NCI-H524 (cell line): Measurements from ENCODE around the gene OPCML.

Experiments
- DNase-seq, 2 experiments: peaks; one replicate each; lab custom pipeline; 2025; lab: John Stamatoyannopoulos, UW

The OPCML gene

DNA sequence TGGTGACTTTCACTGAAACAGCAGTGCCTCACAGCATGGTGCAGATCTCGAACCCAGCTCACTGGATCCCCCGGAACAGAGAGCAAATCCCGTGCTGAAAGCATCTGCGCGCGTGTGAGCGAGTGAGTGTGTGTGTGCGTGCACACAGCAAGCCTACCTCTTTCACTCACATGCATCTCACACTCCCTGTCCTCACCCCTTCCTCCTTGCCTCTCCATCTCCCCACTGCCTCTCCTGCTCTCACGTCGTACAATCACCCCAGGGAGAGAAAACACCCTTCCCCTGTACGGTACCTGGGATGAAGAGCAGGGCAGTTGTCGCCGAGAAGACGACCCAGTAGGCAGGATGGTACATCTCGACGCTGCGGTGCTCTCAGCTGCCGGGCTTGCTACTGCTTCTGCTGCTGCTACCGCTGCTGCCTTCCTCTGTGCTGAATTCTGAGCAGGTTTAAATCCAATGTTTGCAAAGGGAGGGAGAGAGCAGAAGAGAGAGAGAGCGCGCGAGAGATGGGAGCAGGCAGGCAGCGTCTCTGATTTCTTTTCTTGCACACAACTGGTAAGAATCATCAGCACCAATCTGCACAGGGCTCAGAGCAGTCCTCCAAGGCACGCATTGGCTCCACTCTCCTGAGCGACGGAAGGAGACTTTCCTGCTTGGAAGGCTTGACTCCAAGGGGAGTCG lies at the start of gene OPCML:
OPCML (minus strand) TSS at position 531 of the 681 bp plus-strand sequence.
- DNase-seq: peak in 1 of 2 experiments; percentile 9

DNA sequence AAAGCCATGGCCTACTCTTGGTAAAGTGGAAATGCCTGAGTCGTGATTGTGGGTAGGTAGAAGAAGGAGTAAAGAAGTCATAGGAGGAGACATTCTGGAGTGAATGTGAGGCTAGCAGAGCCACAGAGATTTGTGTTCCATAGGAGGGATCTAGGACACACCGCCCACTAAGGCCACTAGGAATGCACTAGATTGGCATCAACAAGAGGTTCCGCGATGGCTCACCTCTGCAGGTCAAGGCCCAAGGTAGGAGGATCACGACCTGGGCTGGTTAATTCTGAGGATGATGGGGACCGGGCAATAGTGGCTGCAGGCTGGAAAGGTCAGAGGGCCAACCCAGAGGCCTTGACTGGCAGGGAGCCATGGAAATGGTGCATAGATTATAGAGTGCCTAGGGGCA lies 48.8 kb upstream of the OPCML start:
- no peak for DNase-seq

DNA sequence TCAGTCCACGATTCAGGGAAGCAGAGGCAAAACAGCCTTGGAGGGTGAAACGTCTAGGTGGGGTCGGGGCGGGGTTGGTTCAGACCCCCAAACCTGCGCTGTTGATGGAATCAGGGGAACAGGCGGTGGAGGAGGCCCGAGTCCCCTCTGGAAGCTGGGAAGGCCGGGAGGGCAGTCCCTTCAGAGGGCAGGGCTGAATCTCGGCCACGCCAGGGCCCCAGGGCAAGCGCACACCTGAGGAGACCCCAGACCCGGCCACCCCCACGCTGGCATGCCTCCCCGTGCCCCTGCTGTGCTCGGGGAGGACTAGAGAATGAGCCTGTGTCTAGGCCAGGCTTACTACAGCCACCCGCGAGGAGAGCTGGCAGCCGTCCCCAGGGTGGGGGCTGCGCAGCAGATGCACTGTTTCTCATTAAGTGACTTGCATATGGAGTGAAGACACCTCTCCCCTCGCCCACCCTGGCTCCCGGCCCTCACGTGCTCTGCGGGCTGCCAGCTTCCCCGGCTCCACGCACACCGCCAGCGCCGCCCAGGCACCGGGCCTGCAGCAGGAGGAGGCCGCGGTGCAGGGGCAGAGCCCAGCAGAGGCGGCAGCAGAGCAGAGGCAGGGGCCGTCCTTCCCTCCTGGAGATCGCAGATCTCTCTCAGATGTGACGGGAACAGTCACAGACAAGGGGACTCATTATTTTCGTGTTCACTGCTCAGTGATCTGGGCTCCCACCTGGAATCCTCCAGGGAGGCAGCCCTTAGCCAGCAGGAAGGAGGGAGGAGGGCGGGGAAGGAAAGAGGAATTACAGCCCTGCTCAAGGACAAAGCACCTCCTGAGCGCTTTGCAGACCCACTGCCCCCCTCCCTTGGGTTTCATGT lies 47.1 kb upstream of the OPCML start:
- DNase-seq: peak in 1 of 2 experiments; percentile 17

DNA sequence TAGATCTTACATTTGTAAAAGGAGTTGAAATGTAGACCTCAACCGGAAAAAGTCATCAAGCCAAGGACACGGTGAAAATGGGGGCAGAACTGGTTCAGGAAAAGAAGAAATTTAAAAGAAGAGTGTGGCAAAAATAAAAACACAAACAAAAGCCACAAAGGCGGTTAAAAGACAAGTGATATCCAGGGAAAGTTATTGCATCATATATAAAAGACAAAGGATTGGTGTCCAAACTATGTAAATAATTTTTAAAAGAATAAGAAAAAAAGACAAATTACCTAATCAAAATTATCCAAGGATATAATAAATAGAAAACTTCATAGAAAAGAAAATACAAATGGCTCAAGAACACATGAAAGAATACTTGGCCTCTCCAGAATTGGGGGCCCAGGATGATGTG lies 45.1 kb upstream of the OPCML start:
- no peak for DNase-seq

DNA sequence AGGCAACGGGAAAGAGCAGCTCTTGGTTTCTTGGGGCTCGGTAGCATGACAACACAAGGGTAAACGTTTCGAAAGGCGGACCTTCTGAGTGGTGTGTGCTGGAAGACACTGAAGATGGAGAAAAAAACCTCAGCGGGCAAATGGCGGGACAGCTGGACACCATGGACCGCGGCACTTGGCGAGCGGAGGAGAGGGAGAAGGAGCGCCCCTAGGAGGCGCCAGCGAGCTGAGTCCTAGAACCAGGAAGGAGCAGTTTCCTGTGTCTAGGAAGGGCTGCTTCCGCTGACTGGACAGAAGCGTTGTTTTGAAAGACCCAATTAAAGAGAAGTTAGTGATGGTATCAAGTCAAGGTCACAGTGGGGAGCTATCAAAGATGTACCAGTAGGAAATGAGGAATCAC lies 44.0 kb upstream of the OPCML start:
- no peak for DNase-seq

DNA sequence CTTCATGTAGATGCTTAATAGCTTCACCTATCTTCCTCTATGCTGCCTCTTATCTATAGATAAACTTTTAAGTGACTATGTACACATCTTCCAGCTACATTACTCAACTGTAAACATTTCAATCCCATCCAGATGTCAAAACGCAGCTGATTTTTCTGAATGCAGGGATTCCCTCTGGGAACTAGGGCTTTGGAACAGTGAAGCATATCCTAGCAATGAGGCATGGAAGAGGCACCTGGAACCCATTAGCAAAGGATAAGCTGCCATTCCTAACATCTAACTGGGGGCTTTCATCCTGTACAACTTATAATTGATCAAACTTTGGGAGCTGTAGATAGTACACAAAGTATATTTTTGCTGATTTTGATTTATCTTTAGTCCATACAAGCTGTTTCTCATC lies 40.8 kb upstream of the OPCML start:
- DNase-seq: no peak

DNA sequence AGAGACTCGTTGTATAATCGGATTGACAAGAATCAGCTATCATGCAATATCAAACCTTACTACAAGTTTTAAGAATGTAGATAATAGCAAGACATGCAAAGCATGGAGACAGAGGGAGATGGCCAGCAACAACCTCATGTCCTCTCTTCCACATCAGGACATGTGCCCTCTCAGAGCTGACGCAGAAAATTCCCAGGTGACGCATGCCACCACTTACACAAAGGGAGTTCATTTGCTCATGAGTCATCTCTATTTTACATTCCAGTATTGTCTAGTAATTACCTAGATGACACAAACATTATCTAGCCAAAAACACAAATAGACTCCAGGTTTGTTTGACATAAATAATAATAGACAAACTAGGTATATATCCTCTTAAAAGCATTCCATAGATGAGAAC lies 38.1 kb upstream of the OPCML start:
- DNase-seq: no peak

DNA sequence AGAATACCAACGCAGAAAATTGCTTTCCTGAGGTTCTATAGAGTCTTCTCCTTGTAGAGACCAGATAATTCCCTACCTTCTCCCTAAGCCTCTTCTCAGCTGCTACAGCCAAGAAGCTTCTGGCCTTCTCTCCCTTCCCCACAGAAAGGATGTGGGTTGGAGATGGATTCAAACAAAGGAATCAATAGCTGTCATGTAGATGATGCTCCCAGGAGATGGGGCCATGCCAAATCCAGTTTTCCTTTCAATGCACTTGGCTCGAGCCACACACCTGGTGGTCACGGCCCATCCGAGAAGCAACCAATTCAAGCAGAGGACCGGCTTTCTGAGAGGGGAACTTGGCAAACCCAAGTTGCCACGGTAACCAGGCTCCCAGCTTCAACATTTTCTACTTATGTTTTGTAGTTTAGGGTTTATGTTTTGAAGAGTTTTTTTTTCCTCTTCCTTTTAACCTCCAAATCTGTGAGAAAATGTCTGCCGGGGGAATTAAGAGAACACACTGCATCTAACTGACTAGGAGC lies 31.3 kb upstream of the OPCML start:
- DNase-seq: no peak

DNA sequence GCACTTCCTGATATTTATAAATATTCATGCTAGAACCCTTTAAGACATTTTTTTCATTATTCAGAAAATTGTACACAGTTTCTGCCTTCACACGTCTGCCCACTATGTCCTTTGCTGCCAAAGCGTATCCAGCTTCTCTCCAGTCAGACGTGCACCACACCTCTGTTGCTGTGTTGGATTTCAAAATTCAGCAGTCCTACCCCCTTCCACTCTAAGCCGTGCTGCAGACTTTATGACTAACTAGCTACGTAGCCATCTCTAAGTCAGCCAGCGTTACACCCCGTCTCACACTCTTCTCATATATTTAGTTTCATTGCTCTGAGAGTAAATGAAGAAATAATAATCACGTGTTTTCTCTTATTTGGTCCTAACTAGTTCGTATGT lies 28.2 kb upstream of the OPCML start:
- no peak for DNase-seq

DNA sequence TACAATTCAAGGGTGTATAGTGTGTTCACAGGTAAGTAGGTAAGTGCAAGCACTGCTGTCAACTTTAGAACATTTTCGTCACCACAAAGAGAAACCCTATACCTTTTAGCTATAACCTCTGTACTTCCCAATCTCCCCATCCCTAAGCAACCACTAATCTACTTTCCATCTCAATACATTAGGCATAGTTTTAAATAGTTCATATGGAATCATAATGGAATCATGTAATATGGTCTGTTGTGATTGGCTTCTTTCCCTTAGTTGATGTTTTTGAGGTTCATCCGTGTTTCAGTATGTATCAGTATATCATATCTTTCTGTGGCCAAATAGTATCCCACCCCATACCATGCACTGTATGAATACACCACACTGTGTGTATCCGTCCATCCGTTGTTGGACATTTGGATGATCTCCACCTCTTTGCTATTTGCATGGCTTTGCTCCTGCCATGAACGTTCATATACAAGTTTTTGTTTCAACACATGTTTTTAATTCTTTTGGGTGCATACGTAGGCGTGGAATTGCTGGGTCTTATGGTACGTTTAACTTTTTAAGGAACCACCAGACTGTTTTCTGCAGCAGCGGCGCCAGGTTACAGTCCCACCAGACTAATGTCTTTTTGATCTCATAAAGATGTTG lies 27.7 kb upstream of the OPCML start:
- no peak for DNase-seq

DNA sequence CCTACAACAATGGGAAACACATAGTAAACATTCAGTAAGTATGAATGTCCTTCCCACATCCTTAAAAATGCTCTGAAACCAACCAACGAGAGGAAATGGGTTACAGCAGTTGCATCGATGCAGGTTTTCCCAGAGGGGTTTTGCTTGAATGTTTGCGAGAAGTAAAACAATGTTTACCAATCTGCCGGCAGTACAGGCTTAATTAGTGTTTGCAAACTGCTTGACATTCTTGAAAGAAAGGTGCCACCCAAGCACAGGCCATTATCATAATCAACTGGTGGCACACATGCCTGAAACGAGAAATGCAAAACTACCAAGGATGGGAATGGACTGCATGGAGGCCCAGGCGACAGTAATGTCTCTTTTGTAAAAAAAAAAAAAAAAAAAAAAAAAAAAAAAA lies 27.1 kb upstream of the OPCML start:
- DNase-seq: no peak

DNA sequence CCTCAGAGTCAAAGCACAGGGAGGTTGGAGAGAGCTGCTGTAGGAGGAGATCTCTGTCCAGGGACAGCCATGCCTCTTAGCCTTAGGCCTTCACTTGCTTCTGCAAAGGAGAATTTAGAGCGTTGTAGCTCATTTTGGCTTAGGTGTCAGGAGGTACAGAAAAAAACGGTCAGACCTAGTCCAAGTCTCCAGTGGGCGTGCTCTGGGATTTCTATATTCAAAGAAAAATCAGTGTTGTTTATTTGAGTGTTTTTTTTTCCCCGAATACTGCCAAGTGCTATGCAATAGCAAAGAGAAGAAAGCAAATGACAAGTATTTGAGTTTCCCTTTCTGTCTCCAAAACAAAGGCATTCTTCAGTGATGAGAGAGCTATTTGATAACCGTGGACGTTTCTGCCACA lies 22.7 kb upstream of the OPCML start:
- DNase-seq: no peak

DNA sequence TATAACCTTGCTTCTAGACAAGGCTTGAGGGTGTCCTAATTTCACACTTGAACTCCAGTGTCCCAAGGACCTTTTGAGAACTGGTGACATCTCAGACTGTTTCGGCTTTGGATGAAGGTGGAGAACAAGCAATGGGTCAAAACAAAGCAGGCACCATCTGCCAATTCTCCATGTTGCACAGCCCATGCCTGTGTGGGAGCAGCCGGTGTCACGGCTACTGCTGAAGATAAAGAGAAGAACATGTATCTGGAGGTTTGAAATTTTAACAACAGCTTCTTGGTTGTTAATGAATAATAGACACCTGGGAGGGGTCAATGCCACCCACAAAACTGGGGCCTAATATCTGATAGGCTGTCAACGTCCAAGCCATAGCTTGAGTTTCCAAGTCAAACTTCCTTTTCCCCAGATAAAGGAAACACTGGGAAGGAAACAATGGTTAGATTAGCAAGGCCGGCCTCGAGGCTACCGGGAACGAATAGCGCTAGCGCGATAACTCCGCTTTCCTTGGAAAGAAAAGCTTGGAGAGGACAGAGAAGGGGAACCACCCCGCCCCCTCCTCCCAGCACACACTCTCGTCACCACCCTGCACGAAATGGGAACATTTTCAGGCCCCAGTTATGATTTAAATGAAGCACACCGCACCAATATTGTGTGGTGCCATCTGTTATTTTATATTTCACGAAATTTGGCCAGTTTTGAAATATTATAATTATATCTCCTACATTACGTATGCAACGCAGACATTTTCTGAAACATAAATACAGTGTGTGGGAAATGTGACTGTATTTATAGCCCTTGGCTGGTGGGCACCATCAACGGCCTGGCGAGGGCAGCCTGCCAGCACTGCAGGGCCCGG lies 21.8 kb upstream of the OPCML start:
- no peak for DNase-seq

DNA sequence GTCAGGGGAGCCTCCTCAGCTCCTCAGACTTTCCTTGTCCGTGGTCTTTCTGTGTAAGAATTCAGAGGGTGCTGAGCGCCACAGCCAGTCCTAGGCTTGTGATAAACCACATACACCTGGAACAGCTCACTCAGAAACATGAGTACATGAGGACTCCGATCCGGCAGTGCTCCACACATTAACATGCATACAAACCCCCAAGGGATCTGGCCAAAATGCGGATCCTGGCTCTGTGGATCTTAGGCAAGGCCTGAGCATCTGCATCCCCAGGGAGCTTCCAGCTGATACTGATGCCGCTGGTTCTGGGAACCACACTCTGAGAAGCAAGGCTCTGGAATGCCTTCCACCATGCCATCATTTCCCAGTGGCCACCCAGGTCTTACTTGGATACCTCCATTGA lies 20.6 kb upstream of the OPCML start:
- no peak for DNase-seq

DNA sequence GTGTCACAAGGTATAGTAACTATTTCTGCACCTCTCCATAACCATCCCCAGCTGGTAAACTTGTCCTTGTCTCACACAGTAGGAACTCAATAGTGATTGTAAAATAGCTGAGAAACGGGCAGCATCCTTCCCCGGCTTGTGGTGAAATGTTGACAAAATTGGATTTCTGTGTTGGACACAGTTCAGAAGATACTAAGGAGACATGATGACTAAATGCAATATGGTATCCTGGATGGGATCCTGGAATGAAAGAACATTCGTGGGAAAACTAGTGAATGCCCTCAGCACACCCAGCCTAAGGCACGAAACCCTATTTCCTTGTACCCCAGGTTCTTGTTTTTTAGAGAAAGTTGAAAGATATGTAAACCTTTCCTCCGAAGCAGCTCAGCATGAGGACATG lies 18.8 kb upstream of the OPCML start:
- no peak for DNase-seq

DNA sequence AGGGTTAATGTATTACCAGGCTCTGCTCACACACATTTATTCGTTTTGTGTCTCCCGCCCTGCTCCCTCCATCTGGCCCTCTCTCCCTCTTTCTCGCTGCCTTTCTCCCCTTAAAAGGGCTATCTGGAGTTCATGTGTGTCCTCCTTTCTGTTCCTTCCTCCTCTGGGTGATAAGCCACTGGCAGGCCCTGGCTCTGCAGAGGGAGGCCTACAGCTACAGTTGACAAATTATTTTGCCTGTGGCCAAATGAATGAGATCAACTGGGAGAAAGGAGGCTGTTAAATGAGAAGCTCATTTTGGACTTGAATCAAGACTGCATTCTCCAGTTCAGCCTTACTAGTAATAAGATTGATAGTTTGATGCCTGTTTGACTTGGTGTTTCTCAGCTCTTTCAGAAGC lies 17.5 kb upstream of the OPCML start:
- no peak for DNase-seq

DNA sequence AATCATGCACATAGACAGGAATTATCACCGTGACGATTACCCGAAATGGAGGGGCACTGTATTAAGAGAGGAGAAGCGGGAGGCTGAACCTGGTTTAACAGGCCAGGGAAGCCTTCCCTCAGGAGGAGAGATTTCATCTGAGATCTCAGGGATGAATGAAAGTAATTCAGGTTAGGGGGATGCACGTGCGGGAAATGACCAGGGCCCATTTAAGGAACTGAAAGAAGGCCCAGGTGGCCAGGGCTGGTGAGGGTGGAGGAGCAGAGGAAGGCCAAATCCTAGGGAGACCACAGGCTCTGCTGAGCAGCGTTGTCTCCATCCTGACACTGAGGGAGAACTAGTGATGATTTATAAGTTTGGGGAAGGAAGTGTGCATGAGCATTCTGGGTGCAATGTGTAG lies 16.3 kb upstream of the OPCML start:
- no peak for DNase-seq

DNA sequence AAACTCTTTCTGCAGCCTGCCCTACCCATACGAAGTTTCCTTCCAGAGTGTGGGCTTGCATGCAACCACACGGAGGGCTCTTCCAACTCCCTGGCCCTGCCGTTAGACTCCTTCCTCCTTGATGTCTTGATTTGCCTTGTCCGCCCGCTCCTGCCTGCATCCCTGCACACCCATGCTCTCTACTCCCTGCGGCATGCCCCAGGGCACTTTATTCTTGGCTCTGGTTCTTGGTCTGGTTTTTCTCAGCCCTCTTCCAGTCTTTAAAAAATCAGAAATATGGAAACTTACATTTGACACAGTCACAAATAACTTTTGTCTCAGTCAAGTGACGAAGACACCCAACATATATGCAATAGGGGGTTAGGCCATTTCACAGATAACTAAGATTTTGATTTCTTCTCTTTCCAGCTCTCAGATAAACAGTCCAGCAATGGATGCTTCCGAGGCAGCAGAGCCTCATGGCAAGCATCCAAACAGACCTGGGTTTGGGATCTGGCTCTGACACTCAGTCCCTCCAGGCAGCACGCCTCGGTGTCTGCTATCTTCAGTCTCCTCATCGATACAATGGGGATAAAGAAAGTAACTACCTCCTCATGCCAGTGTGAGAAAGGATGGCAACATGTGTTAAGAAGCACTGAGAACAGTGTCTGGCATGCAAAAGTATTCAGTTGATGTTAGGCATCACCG lies 15.7 kb upstream of the OPCML start:
- DNase-seq: no peak

DNA sequence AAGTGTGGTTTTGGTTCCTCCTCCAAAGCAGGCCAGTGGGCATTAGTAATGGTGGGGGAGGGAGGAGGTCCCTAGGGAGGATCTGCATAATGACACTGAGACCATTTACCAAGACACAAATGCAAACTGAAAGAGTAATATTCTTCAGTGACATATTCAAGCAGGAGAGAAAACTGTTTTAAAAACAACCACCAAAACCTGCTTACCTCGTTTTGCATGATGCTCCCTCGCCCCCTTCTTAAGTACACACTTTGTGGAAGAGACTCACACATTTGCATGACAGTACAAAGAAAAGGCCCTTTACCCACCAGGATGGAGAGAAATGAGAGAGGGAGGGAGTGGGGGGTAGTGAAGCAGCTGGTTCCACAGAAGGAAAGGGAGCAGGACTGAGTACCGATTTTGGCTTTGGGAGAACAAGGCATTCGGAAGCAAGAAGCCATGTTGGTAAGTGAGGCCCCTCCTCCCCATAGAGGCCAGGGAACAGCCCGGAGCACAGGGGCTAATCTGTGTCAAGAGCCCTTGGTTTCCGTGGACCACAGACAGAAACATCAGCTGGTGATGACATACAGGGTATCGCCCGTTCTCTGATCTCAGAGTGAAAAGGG lies 13.0 kb upstream of the OPCML start:
- peak; percentile 40 to 72 for DNase-seq

DNA sequence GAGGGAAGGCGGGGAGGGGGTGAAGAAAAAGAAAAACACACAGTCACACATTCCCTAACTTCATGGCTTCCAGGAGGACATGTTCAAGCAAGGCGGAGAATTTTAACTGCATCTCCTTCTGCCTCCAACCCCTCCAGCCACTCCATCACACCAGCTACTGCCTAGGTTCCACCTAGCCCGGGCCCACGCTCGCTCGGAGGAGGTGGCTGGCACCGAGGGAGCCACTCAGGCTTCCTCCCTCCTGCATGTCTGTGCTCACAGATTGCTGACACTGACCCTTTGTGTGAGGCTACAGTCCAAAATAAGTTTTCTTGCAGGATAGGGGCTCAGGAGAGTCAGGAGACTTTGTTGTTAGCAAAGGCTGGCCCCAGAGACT lies 9.4 kb upstream of the OPCML start:
- DNase-seq: no peak
